ENCODE data around the gene IL34. TPM values are rescaled to one million over a fixed set of nuclear protein-coding genes. Genes with fewer than 3 reads are reported as not detected.

Gene IL34
- total and polyA plus RNA-seq, 4 donors = 0.25 to 0.93 (median 0.42) TPM

DNA sequence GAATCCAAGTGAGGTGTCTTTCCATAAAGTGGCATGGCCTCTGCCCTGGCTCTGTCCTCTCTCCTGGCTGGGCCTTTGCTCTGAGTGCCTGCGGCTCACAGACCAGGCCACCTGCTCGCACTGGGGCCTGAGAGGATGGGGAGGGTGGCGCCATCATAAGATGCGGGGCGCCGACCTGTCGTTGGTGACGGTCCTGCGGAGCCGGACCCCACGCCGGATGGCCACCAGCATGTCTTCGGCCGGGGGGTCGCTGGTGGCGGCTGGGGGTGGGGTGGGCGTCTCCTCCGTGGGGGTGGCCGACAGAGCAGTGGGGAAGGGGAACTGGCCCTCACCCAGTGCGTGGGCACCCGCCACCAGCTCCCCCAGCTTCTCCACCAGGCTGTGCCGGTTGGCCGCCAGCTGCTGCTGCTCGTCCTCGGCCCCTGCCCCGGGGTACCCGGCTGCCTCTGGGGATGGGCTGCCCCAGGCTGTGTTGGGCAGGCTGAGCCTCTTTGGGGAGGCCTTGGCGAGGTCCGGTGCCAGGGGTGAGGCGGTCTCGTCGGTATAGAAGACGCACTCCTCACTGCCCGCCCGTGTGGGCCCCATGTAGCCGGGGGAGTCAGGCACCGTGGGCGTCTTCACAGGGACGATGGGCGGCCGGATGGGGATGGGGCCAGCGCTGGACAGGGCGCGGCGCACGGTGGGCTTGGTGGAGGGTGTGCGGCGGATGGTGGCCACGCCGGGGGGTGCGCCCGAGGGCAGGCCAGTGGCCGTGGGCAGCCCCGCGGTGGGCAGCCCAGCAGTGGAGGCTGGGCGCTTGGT is 17.4 kb downstream of the IL34 start:
- Histone ChIP-seq H3K4me3 (ENCODE audit: low read depth in 1 of 3, low read length in 3 of 3) (no peak overlapping the region), H3K9ac (ENCODE audit: low read depth in 1 of 2, low read length in 2 of 2) (no peak overlapping the region), H3K36me3 (ENCODE audit: control insufficient read depth in 4 of 4, insufficient read depth in 3 of 4, low read depth in 1 of 4, low read length in 3 of 4) (peaks cover 35 to 51% (median 44%) of the 10 kb centered on the region in 4 donors), H3K9me3 (ENCODE audit: control insufficient read depth in 4 of 4, low read length in 3 of 4) (no peaks in the 10 kb centered on the region), H3K27me3 (ENCODE audit: control insufficient read depth in 4 of 4, insufficient read depth in 4 of 4, low read length in 3 of 4) (no peaks in the 10 kb centered on the region), H3K4me1 (ENCODE audit: control insufficient read depth in 4 of 4, insufficient read depth in 4 of 4, low read length in 3 of 4) (no peaks in the 10 kb centered on the region), H3K27ac (ENCODE audit: low read depth in 1 of 2, low read length in 2 of 2) (no peak overlapping the region)
- WGBS = 94% methylated on average over 56 of the region's 56 CpGs
- no peak for DNase-seq (ENCODE audit: low spot score)
- TF ChIP-seq HNF4A (conservative IDR thresholded peaks at IDR 0.05) = no peak
- TF ChIP-seq FOXA2 (IDR thresholded peaks at IDR 0.05) = no peak
- no peak for TF ChIP-seq SP1 (IDR thresholded peaks at IDR 0.05)
- TF ChIP-seq RXRA (IDR thresholded peaks at IDR 0.05) = no peak
- no peak for TF ChIP-seq EGR1 (IDR thresholded peaks at IDR 0.05; ENCODE audit: low read depth in 2 of 2)
- no peak for TF ChIP-seq TAF1 (conservative IDR thresholded peaks at IDR 0.05)
- TF ChIP-seq HNF4G (IDR thresholded peaks at IDR 0.05) = no peak
- TF ChIP-seq GABPA (IDR thresholded peaks at IDR 0.05 in 1 of 2, conservative IDR thresholded peaks at IDR 0.05 in 1 of 2) = no peak
- TF ChIP-seq YY1 (IDR thresholded peaks at IDR 0.05) = no peak
- TF ChIP-seq, protein P1, sequence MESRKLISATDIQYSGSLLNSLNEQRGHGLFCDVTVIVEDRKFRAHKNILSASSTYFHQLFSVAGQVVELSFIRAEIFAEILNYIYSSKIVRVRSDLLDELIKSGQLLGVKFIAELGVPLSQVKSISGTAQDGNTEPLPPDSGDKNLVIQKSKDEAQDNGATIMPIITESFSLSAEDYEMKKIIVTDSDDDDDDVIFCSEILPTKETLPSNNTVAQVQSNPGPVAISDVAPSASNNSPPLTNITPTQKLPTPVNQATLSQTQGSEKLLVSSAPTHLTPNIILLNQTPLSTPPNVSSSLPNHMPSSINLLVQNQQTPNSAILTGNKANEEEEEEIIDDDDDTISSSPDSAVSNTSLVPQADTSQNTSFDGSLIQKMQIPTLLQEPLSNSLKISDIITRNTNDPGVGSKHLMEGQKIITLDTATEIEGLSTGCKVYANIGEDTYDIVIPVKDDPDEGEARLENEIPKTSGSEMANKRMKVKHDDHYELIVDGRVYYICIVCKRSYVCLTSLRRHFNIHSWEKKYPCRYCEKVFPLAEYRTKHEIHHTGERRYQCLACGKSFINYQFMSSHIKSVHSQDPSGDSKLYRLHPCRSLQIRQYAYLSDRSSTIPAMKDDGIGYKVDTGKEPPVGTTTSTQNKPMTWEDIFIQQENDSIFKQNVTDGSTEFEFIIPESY (IDR thresholded peaks at IDR 0.05) = no peak
- TF ChIP-seq CTCF (IDR thresholded peaks at IDR 0.05; ENCODE audit: low read depth, low read length, missing input control) = no peak
- no peak for TF ChIP-seq JUND (IDR thresholded peaks at IDR 0.05)
- no peak for TF ChIP-seq RAD21 (IDR thresholded peaks at IDR 0.05)
- TF ChIP-seq, protein P2, sequence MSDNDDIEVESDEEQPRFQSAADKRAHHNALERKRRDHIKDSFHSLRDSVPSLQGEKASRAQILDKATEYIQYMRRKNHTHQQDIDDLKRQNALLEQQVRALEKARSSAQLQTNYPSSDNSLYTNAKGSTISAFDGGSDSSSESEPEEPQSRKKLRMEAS (IDR thresholded peaks at IDR 0.05) = no peak
- TF ChIP-seq NR2F2 (IDR thresholded peaks at IDR 0.05) = no peak
- no peak for TF ChIP-seq FOXA1 (IDR thresholded peaks at IDR 0.05)
- no peak for TF ChIP-seq ATF3 (IDR thresholded peaks at IDR 0.05)
- TF ChIP-seq REST (IDR thresholded peaks at IDR 0.05) = no peak
